Astrocyte of the cerebellum (primary cell): ENCODE measurements around the gene PVR.

ENCODE experiments used
- DNase-seq: peaks from one replicate; pipeline ENCODE4 v3.0.0-alpha.2; 2011; ENCODE audit warnings: low read depth
- H3K4me3 ChIP-seq: 2 replicates; pipeline ENCODE4 v1.5.1; 2011; ENCODE audit warnings: mild to moderate bottlenecking, low read depth, low read length, moderate library complexity
- CTCF ChIP-seq: IDR thresholded peaks from 2 replicates; pipeline ENCODE4 v1.5.1; 2012; ENCODE audit warnings: low read length, low read depth, moderate library complexity, mild to moderate bottlenecking; ENCODE audit errors: missing control alignments
- in situ Hi-C: cut with HindIII; loops from 2 replicates; pipeline ENCODE4 v1.10.0; 2017; ENCODE audit warnings: low sequenced_read_pairs

The PVR gene

GRCh38 chr19:44671400-44671799 is 27.7 kb downstream of the PVR start, which contains the start of gene CEACAM19:
Gene CEACAM19, plus strand, starts transcription at chr19:44671482. Its CDS starts 450 bp downstream, at chr19:44671932.
- no peak within 1 kb of the TSS for H3K4me3 ChIP-seq
- TF ChIP-seq CTCF, result no peak
- in situ Hi-C loops, result no loop called here
- DNase-seq, result no peak

- DNase-seq, result no peak
- TF ChIP-seq CTCF, result no peak
- H3K4me3 ChIP-seq, result no peak overlapping the region
- in situ Hi-C loops, result no loop called here
These were observed 28.5 kb downstream of the PVR start for GRCh38 chr19:44672226-44672625.

GRCh38 chr19:44673510-44673909 is 29.8 kb downstream of the PVR start:
- in situ Hi-C loops, result no loop called here
- TF ChIP-seq CTCF, result no peak
- no peak overlapping the region for H3K4me3 ChIP-seq
- no peak for DNase-seq

GRCh38 chr19:44675521-44675920 is 31.8 kb downstream of the PVR start:
- in situ Hi-C loops, result no loop called here
- DNase-seq, result no peak
- no peak for TF ChIP-seq CTCF

GRCh38 chr19:44677019-44677811 is 33.5 kb downstream of the PVR start:
- TF ChIP-seq CTCF, result no peak
- in situ Hi-C loops, result no loop called here
- H3K4me3 ChIP-seq, result no peak overlapping the region
- no peak for DNase-seq

More at GRCh38 chr19:44675521-44675920, 31.8 kb downstream of the PVR start:
- H3K4me3 ChIP-seq, result no peak overlapping the region

- in situ Hi-C loops, result no loop called here
- DNase-seq, result no peak
- TF ChIP-seq CTCF, result no peak
- H3K4me3 ChIP-seq, result no peak overlapping the region
These were observed 36.8 kb downstream of the PVR start for GRCh38 chr19:44680536-44680935.
